ENCODE results near the gene FLT4.
A peak's percentile ranks its signal among the peaks of the same experiment; 100 is the strongest.
"Not testable (repeated sequence)": the region's sequence is repeated elsewhere in the genome, so short reads cannot be mapped to it uniquely, and the experiment has no call there.

FLT4 gene

DNA sequence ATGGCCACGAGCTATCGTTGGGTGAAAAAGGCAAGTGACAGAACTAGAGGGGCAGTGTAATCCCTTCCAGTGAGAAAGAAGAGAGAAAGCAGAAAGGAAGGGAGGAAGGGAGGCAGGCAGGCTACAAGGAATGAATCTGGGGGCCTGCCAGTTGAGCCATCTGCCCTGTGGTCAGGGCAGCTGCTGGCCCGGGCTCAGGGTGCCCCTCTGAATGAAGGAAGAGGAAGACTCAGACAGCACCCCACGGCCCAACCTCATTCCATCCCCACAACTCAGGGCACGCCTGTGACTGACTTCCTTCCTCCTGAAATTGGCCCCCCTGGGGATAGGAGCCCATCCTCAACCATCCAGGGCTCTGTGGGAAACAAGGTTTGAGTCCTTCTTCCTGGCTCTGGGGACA lies 20.3 kb upstream of the FLT4 start:
- DNase-seq = no peak

DNA sequence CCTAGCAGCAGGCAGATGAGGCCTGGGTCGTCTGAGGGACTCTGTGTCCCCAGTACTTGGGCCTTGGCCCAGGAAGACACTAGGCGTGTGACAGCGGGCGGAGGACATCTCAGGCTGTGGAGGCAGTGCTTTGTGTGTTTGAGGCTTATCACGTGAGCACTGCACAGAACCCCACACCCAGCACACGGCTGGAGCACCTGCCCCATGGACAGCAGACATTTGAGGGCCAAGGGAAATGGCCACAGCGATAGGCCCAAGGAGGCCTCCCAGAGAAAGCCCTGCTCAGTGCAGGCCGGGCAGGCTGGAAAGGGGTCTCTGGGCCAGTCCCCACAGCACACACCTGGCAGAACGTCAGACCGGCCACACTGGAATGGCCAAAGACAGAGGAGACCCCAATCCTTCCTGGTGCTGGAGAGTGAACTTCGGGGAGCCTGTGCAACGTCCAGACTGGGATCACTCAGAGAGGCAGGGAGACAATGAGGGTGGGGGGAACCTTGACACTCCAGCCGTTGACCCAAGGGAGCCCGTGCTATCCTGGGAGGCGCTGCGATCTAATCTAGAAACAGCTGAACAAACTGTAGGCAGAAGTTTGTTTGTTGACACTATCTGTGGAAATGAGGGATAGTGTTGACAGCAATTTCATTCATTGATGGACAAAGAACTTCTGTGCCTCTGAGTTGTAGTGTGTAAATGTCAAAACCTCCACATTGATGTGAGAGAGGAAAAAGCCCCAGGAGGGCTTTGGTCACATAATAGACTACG lies 19.6 kb upstream of the FLT4 start:
- DNase-seq = no peak

DNA sequence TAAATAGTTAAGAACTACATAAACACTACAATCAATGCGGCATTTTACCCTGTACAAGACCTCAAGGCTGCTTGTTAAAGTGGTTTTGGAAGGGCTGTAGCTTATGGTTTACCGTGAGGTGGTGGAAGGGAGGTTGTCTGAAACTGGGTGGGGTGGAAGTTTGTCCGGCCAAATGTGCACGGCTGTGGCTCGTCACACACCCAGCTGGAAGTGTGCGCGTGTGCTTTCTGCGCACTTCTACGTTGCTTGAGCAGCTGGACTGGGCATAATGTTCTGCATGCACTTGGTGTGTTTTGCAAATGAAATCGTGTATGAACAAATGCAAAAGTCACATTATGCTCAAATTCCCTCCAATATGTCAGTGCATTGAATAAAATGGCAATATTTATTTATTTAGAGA lies 17.4 kb upstream of the FLT4 start:
- DNase-seq = no peak

DNA sequence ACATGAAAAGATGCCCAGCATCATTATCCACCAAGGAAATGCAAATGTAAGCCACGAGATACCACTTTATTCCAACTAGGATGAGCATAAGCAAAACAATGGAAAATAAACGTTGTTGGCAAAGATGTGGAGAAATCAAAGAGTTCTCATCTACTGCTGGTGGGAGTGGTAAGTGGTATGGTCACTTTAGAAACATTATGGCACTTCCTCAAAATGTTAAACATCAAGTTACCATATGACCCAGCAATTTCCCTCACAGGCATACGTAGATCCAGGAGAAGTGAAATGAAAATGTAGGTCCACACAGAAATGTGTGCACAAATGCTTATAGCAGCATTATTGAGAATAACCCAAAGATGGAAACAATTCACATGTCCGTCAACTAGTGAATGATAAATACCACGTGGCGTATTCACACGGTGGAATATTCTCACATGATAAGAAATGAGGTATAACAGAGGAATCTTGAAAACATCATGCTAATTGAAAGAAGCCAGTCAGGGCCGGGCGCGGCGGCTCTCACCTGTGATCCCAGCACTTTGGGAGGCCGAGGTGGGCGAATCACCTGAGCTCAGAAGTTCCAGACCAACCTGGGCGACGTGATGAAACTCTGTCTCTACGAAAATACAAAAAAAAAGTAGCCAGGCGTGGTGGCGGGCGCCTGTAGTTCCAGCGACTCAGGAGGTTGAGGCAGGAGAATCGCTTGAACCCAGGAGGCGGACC lies 16.4 kb upstream of the FLT4 start:
- DNase-seq = no peak

DNA sequence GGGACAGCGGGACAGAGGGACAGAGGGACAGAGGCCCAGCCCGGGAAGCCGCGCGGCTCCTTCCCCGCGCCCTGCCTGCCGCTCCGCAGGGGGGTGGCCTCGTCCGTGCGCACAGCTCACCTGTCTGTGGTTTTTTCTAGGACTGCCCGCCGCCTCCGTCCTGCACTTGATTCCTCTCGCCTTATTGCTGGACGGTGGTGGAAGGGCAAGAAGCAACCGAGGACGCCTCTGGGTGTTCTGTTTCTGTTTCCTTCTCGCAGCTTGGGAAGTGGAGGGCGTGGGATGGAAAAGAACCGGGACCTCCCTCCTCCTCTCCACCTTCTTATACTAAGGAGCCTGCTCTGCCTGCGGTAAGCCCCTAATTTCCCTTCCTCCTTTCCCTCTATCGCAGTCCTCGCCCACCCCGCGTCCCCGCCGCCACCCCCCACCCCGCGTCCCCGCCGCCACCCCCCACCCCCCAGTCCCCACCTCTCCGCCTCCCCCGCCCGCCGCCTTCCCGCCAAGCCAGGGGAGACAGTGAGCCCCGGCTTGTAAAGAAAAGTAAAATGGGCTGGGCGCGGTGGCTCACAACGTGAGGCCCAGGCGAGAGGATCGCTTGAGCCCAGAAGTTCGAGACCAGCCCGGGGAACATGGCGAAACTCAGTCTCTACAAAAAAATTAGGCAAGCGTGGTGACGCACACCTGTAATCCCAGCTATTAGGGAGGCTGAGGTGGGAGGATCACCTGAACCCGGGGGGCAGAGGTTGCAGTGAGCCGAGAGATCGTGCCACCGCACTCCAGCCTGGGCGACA lies 9.6 kb upstream of the FLT4 start:
- DNase-seq = no peak

DNA sequence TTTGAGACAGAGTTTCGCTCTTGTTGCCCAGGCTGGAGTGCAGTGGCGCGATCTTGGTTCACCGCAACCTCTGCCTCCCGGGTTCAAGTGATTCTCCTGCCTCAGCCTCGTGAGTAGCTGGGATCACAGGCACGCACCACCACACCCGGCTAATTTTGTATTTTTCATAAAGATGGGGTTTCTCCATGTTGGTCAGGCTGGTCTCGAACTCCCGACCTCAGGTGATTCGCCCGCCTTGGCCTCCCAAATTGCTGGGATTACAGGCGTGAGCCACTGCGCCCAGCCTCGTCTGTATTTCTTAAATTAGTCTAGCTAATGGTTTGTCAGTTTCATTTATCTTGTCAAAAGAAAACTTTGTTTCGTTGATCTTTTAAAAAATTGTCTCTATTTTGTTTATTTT lies 5.8 kb upstream of the FLT4 start:
- not testable (repeated sequence) for DNase-seq

DNA sequence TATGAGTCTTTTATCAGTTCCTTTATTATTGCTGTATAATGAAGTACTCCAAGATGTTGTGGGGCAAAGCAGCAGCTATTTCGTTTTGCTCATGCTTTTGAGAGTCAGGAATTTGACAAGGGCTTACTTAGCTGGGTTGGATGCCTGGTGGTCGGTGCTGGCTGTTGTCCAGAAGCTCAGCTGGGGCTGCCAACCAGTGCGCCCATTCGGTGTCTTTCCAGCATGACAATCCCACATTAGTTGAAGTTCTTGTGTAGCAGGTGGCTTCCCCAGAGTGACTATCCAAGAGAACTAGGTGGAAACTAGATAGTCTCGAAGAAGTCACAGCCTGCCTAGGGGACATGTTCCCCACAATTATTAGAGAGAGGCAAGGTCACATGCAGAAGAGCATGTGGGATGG lies 3.4 kb upstream of the FLT4 start:
- DNase-seq = no peak

DNA sequence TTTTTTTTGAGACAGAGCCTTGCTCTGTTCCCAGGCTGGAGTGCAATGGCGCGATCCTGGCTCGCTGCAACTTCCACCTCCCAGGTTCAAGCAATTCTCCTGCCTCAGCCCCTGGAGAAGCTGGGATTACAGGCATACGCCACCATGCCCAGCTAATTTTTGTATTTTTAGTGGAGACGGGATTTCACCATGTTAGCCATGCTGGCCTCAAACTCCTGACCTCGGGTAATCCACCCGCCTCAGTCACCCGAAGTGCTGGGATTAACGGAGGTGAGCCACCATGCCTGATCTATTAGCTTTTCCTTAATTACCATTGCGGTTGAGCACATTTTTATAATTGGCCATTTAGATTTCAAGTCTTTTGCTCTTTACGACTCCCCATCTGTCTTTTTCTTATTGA lies 2.9 kb upstream of the FLT4 start:
- DNase-seq = no peak

DNA sequence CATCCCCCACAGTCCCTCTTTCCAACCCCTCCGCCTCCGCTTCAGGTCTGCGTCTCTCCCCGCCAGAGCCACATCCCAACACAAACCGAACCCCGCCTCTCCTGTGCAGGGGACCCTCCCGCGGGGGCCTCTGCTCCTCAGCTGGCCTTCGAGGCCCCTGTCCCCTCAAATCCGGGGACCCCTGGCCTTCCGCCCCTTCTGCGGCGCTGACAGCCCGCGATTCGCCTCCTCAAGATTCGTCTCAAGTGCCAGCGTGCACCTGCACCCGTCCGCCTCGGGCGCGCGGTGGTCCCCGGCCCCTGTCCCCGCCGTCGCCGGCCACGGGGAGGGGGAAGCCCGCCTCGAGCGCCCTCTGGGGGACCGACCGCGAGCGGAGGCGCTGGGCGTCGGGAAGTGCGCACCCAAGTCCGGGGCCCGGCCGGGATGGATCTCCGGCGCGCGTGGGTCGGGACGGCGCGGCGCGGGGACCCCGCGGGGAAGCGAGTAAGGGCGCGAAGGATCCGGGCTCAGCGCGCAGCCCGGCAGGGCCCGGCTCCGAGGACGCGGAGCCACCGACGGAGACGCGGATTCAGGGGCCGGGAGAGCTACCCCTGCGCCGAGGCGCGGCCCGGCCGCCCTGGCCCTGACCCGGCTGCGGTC lies 623 bp downstream of the FLT4 start:
- peak; percentile 58 for DNase-seq

DNA sequence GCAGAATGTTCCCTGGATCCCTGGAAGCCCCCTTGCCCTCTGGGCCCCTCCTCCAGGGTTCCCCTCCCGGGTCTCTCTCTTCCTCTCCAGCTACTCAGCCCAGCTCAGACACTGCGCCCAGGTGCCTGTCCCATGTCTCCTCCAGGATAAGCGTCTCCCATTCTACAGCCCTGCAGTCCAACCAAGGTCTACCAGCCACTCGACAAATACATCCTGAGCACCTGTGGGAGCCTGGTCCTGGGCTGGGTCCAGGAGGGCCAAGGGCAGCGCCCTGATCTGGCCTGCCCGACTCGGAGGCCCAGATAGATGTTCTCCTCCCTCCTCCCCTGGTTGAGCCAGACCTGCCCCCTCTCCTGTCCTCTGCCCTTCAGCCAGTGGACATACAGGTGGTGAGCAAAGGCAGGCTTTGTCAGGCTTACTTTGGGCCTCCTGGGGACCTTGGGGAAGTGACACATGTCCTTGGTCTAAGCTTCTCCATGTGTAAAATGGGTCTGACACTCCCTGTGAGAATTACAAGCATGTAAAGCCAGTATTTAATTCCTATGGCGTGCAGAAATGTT lies 1.4 kb downstream of the FLT4 start:
- no peak for DNase-seq

DNA sequence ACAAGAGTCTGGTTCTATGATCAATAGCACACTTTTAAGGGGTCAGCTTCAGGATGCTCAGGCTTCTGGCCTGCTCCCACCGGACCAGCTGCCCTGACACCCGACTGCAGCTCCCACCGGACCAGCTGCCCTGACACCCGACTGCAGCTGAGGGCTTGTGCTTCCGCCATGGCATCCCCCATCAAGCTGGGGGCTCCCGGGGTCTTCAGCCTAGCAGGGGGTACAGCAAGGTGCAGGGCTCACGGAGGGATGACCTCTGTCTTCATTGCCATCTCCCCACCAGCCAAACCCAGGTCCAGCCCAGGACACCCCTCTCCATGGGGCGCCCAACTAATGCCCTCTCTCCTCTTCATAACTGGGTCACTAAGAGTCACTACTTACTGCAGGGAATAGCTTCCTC lies 1.9 kb downstream of the FLT4 start:
- DNase-seq = no peak

DNA sequence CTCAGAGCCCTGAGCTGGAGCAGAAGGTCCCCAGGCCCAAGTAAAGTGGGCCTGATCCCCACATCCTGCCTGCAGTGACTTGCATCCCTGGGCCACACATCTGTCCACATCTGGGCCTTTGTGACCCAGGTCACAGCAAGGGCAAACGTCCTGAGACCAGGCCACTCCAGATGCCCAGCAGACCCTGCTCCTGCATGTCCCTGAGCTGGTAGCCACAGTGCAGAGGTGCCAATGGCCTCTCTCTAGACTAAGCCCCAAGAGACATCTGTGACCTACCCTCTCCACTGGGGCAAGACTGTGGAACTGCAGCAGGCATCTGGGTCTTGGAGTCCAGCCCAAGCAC lies 2.5 kb downstream of the FLT4 start:
- DNase-seq = no peak

DNA sequence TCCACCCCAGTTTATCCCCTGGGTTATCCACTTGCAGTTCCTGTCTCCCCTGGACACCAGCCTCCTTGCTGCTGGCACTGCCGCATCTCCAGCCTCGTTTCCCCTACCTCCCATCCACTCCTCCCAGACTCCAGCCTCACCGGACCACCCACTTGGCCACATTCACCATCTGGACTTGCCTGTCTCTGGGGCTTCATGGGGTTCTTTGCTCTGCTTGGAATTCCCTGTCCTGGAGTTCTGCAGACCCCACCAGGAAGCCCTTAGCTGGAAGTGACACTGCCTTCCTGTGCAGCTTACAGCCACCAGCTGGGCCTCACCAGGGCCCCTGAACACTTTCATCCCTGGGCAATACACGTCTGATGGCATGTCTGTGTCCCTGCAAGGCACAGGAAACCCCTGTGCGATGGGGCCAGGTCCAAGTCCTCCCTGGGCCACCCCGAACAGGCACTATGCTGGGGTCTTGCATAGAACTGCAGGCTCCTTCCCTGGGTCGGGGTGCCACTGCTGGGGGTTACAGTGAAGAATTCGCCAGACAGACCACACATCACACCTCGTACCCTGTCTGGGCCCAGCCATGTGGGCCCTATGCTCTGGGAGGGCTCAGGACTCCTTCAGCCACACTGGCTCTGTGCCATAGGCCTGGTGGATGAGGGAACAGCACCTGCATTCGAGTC lies 3.0 kb downstream of the FLT4 start:
- DNase-seq = no peak

DNA sequence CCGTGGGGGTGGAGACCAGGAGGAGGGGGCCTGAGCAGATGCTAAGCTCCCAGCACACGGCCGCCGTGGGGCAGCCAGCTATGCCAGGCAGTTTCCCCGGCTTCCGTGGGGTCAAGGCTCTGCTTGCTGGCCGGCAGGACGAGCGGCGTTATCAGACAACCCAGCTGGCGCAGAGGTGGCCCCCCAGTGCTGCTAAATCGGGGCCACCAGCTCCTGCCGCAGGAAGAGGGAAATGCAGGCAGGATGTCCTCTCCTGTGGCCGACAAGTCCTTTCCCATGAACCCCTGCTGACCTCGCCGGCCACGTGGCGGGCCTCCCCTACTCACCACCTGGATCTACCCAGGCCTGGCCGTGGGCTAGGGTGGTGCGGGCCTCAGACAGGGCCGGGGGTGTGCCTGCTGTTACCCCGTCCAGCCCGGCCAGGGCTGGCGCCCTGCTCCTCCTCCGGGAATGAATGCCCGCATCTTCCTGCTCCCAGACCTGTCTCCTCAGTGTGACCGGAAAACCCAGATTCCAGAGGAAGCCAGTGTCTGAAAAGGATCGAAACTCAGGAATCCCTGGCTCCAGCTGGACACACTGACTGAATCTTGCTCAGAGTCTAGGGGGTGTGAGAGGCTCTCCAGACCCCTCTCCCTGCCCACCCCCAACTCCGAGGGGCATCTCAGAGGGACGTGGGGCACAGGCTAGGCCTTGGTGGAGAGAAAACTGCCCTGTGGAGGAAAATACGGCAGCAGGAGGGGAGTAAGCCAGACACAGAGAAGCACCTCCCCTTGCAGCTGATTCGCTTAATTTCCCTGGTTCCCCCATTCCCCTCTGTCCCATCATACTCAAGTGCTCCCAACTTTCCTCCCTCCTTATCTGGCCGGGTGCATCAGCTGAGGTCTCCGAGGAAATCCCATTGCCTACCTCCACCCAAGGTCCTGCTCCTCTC lies 3.9 kb downstream of the FLT4 start:
- no peak for DNase-seq

DNA sequence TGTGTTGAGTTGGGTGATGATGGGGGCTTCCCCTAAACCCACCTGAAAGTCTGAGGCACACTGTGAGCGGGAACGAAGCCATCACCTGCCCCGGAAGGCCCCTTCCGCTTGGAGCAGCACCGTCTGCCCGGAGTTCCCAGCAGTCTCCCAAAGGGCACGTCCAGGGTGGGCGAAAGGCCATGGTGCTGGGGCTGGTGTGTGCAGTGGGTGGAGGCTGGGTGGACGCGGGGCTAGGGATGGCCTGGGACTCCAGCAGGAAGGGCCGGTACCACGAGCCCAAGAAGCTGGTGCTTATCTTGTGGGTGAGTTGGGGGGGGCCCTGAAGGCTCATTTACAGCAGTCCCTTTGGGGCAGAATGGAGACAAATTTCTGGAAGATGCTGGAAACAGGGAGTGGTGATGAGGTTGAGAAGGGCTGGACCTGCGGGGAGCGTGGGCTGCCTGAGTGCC lies 4.6 kb downstream of the FLT4 start:
- no peak for DNase-seq

DNA sequence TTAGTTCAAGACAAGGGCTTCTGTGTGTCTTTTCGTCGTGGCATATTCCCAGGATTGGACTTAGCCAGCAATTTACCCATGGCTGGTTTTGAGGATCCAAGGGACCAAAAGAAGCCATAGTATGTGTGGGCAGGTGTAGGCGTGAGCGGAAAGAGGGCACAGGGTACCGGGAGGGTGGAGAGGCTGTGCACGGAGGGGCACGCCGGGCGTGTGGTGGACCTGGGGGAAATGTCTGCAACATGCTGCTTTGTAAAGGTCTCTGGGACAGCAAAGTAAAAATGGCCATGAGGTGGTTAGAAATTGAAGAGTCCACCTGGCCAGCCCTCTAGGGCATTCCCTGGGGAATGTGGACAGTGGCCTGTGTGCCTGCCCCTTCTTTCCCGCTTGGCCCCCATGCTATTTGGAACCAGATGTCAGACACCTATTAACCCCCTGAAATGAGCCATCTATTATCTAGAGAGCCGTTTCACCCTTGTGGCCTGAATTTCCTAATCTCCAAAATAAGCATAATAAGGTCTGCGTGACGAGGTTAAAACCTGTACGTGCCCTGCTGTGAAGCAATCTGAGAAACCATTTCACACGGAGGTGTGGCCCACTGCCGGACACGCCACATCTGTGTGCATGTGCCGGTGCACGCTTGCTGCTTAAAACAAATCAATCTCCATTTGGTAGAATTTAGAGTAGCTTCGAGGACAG lies 5.1 kb downstream of the FLT4 start:
- DNase-seq = no peak

DNA sequence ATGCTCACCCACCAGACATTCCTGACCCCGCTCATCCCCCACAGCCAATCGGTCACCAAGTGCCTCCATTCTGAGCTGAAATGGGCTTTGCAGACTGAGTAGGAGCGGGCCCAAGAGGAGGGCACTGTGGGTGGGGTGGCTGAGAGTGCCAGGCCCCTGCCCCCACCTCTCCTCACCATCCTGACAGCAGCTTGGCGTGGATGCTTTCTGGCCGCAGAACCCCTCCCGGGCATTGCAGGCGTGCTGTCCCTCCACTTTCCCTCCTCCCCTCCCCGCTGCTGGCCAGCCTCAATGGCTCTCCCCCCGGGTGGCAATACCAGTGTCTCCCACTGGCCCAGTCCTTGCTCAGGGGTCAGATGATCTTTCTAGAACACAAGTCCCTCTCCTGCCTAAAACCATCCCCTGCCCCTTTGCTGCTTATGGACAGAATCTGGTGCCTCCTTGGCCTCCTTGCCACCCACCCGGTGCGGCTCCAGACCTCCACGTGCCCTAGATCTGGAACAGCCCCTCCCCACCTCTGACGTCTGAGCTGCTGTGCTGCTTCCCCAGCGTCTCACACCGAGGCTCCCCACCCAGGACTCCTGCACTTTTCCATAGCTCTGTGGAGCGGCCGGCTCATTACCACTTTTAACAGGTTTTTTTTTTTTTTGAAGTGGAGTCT lies 6.1 kb downstream of the FLT4 start:
- DNase-seq = no peak

DNA sequence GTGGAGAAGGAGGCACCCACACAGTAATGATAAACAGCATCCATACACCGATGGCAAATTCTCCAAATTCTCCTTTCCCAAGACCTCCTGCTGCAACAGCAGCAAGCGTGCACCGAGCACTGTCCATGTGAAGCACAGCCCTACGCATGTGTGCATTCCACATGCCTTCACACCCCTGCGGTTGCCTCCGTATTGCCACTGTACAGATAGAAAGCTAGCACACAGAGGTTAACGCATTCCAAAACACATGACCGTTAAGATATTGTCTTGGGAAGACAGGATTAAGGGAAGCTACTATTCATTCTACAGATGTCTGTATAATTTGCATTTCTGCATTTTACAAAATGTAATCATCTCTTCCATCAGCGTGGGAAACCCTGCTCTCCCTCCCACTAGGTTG lies 6.6 kb downstream of the FLT4 start:
- DNase-seq = no peak

DNA sequence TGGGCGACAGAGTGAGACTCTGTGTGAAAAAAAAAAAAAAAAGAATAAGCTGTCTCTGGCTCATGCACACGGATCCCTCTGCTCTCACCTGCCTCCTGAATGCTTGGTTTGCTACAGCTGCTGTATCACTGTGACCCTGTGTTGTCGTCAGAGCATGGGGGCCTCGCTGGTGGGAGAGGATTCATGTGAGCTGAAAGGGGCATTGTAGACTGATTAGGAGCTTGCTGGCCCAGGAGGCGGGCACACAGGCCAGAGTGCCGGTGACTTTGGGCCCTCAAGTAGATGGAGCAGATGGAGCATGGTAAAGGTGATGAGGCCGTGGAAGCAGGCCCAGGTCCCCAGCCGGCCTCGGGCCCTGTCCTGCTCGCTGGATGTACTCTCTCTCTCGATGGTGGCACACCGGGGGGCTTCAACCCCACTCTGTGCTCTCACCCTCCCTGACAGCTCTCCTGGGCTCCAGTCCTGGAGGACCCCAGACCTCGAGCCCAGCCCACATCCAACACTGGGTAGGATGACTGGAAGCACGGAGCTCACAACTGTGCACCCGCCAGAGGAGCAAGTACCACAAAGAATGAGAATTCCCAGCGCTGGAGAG lies 7.1 kb downstream of the FLT4 start:
- no peak for DNase-seq

DNA sequence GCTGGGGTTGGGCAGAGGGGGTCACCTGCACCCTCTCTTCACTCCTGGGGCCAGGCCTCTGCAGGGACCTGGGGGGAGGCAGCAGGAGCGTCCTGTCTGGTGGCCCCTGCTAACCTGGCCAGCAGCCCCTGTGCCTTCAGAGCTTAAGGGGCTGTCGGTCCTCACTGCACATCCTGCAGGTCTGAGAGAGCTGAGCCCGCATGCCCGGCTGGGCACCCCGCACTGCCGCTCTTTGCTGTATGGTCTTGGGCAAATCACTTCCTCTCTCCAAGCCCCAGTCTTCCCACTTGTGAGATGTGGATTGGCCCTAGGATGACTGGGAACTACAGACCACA lies 7.9 kb downstream of the FLT4 start:
- DNase-seq = no peak
